ENCODE measurements around the gene SLC25A12.

- TF ChIP-seq POLR2AphosphoS5 (IDR thresholded peaks at IDR 0.05; ENCODE audit: borderline replicate concordance, low read depth, low read length) (no peak), EZH2 (IDR thresholded peaks at IDR 0.05) (no peak)
These were observed 148.2 kb downstream of the SLC25A12 start for GRCh38 chr2:171745806-171746205.

Measured in SK-N-MC (cell line).